SU-DHL-6 (cell line): ENCODE measurements around the gene CYB5R3.

Experiments used
- H2AFZ ChIP-seq: fragments of 200-600 bp; sonication (generic); 2 replicates; pipeline ENCODE4 v1.6.1; 2014; ENCODE audit warnings: low read depth, mild to moderate bottlenecking, moderate library complexity, mixed read lengths, antibody characterized with exemption, low read length; ENCODE audit not compliant: severe bottlenecking
- H3F3A ChIP-seq: fragments of 200-600 bp; shearing (Covaris generic); 2 replicates; pipeline ENCODE4 v1.6.0; 2016; ENCODE audit warnings: antibody characterized with exemption, mild to moderate bottlenecking; ENCODE audit not compliant: insufficient read depth
- H3K27ac ChIP-seq: fragments of 200-600 bp; sonication (generic); 2 replicates; pipeline ENCODE4 v1.5.1; 2016; ENCODE audit warnings: low read depth, mild to moderate bottlenecking, low read length, moderate library complexity, mixed read lengths
- H3K27me3 ChIP-seq: fragments of 200-600 bp; sonication (generic), shearing (Covaris generic); 2 replicates; pipeline ENCODE4 v1.6.0; 2014; ENCODE audit warnings: mild to moderate bottlenecking, low read length
- H3K36me3 ChIP-seq: fragments of 200-600 bp; sonication (generic); 2 replicates; pipeline ENCODE4 v1.6.1; 2014; ENCODE audit warnings: mild to moderate bottlenecking, low read length, mixed read lengths
- H3K4me2 ChIP-seq: fragments of 300-600, 200-600 bp; shearing (Covaris generic), sonication (generic); 2 replicates; pipeline ENCODE4 v1.6.0; 2014; ENCODE audit warnings: low read length, low read depth, mild to moderate bottlenecking; ENCODE audit not compliant: poor library complexity, severe bottlenecking
- H3K4me3 ChIP-seq: fragments of 200-600 bp; sonication (generic); 2 replicates; pipeline ENCODE4 v1.5.1; 2014; ENCODE audit warnings: antibody characterized with exemption, low read length, mild to moderate bottlenecking, mixed read lengths; ENCODE audit not compliant: insufficient read depth, poor library complexity, severe bottlenecking
- H3K79me2 ChIP-seq: fragments of 200-600 bp; sonication (generic); 2 replicates; pipeline ENCODE4 v1.6.1; 2014; ENCODE audit warnings: mild to moderate bottlenecking, low read length, moderate library complexity; ENCODE audit not compliant: insufficient read depth
- H3K9ac ChIP-seq: fragments of 200-600 bp; sonication (generic); 2 replicates; pipeline ENCODE4 v1.7.0; 2014; ENCODE audit warnings: mild to moderate bottlenecking, low read length
- H3K9me2 ChIP-seq: fragments of 200-600 bp; sonication (generic); replicated peaks from 2 replicates; pipeline ENCODE4 v1.6.1; 2014; ENCODE audit warnings: low read length; ENCODE audit not compliant: insufficient read depth
- H3K9me3 ChIP-seq: fragments of 200-600 bp; sonication (generic); 2 replicates; pipeline ENCODE4 v1.6.1; 2014; ENCODE audit warnings: low read length, mixed read lengths; ENCODE audit not compliant: insufficient read depth
- H4K20me1 ChIP-seq: fragments of 200-600 bp; sonication (generic); 2 replicates; pipeline ENCODE4 v1.6.1; 2014; ENCODE audit warnings: low read depth, mild to moderate bottlenecking, antibody characterized with exemption, low read length, moderate library complexity, mixed read lengths
- CTCF ChIP-seq: fragments of 200-600 bp; sonication (generic); IDR thresholded peaks from one replicate; pipeline ENCODE4 v1.5.1; 2017; ENCODE audit warnings: antibody characterized with exemption, mild to moderate bottlenecking, low read length, moderate library complexity; ENCODE audit not compliant: insufficient read depth, poor library complexity, severe bottlenecking
- EZH2phosphoT487 ChIP-seq: fragments of 200-600 bp; sonication (generic), shearing (Covaris generic); conservative IDR thresholded peaks from 2 replicates; pipeline ENCODE4 v1.6.1; 2018; ENCODE audit warnings: mild to moderate bottlenecking, antibody characterized with exemption, low read length, moderate library complexity, mixed read lengths

The CYB5R3 gene

GRCh38 chr22:42683578-42684283, 34.5 kb upstream of the CYB5R3 start:
- Histone ChIP-seq H3K4me2 (no peak overlapping the region), H4K20me1 (no peaks in the 10 kb centered on the region), H3K4me3 (no peak overlapping the region), H3K9ac (no peak overlapping the region), H2AFZ (no peak overlapping the region), H3K36me3 (0 out of 2 replicates have a peak, but pooled peaks cover 4% of the 10 kb centered on the region), H3K79me2 (no peaks in the 10 kb centered on the region), H3K27me3 (no peaks in the 10 kb centered on the region), H3K9me2 (no peaks in the 10 kb centered on the region), H3K9me3 (peaks cover 9% of the 10 kb centered on the region; the same call in 1 of the 2 replicates), H3K27ac (no peak overlapping the region), H3F3A (no peaks in the 10 kb centered on the region)
- no peak for TF ChIP-seq EZH2phosphoT487
- TF ChIP-seq CTCF = no peak

GRCh38 chr22:42682113-42682851, 33.1 kb upstream of the CYB5R3 start:
- Histone ChIP-seq H3K27ac (no peak overlapping the region), H2AFZ (no peak overlapping the region), H3K79me2 (no peaks in the 10 kb centered on the region), H4K20me1 (no peaks in the 10 kb centered on the region), H3F3A (no peaks in the 10 kb centered on the region), H3K27me3 (no peaks in the 10 kb centered on the region), H3K4me2 (no peak overlapping the region), H3K36me3 (0 out of 2 replicates have a peak, but pooled peaks cover 4% of the 10 kb centered on the region), H3K9me3 (peaks cover 17% of the 10 kb centered on the region; the same call in 1 of the 2 replicates), H3K4me3 (no peak overlapping the region), H3K9me2 (no peaks in the 10 kb centered on the region), H3K9ac (no peak overlapping the region)
- TF ChIP-seq CTCF (no peak), EZH2phosphoT487 (no peak)

GRCh38 chr22:42680648-42681047, 31.5 kb upstream of the CYB5R3 start:
- no peaks in the 10 kb centered on the region for H3F3A ChIP-seq
- H3K4me3 ChIP-seq = no peak overlapping the region
- H3K9me3 ChIP-seq = peaks cover 17% of the 10 kb centered on the region; the same call in 1 of the 2 replicates
- no peak overlapping the region for H2AFZ ChIP-seq
- H3K27ac ChIP-seq = no peak overlapping the region
- TF ChIP-seq EZH2phosphoT487 (no peak), CTCF (no peak)
- no peak overlapping the region for H3K9ac ChIP-seq
- 0 out of 2 replicates have a peak, but pooled peaks cover 4% of the 10 kb centered on the region for H3K36me3 ChIP-seq
- no peak overlapping the region for H3K4me2 ChIP-seq
- no peaks in the 10 kb centered on the region for H3K79me2 ChIP-seq
- H3K27me3 ChIP-seq = no peaks in the 10 kb centered on the region
- no peaks in the 10 kb centered on the region for H3K9me2 ChIP-seq
- H4K20me1 ChIP-seq = no peaks in the 10 kb centered on the region
